Naive thymus-derived CD4-positive, alpha-beta T cell (primary cell): ENCODE data around the gene TMEM219. TPM values are rescaled to one million over a fixed set of nuclear protein-coding genes. Genes with fewer than 3 reads are reported as not detected.
A peak's percentile ranks its signal among the peaks of the same experiment; 100 is the strongest.

Source experiments
- ATAC-seq: fragments of 150-1000 bp; cut with Tn5 transposase; 2 replicates; pipeline ENCODE4 v1.10.0; 2021; ENCODE audit warnings: mild to moderate bottlenecking, moderate library complexity
- CTCF ChIA-PET: fragments of 350-600 bp; sonication (Branson Sonifier 250); formaldehyde crosslinking; loops from one replicate; lab custom pipeline; 2021; ENCODE audit warnings: antibody characterized with exemption; lab: Charles Lee
- POLR2A ChIA-PET: fragments of 350-600 bp; sonication (Branson Sonifier 250); formaldehyde crosslinking; loops from one replicate; lab custom pipeline; 2021; ENCODE audit warnings: antibody characterized with exemption, inconsistent platforms; lab: Charles Lee
- DNase-seq, 9 donors: peaks; one replicate each; pipeline versions ENCODE4 v3.0.0 to v3.0.0-alpha.2; 2020 to 2022; ENCODE audit warnings: mixed read lengths in 1 of 9
- H3K27ac ChIP-seq: one replicate; pipeline ENCODE4 v1.7.0; 2013; ENCODE audit warnings: mild to moderate bottlenecking, low read depth, low read length, moderate library complexity
- H3K27me3 ChIP-seq, 2 donors: one replicate each; pipeline ENCODE4 v1.7.0; 2013; ENCODE audit warnings: low read length in 2 of 2, mild to moderate bottlenecking in 2 of 2, moderate library complexity in 2 of 2; ENCODE audit not compliant: control insufficient read depth in 2 of 2, insufficient read depth in 2 of 2
- H3K36me3 ChIP-seq, 3 experiments: 1 replicate in 2 of 3; 2 replicates in 1 of 3; pipeline ENCODE4 v1.7.0; 2013; ENCODE audit warnings: low read length in 3 of 3, mild to moderate bottlenecking in 3 of 3, moderate library complexity in 1 of 3; ENCODE audit not compliant: insufficient read depth in 3 of 3, control insufficient read depth in 2 of 3
- H3K4me1 ChIP-seq, 2 donors: one replicate each; pipeline ENCODE4 v1.7.0; 2013; ENCODE audit warnings: low read length in 2 of 2, mild to moderate bottlenecking in 2 of 2, moderate library complexity in 1 of 2; ENCODE audit not compliant: control insufficient read depth in 2 of 2, insufficient read depth in 2 of 2
- H3K4me3 ChIP-seq: 2 replicates; pipeline ENCODE4 v1.7.0; 2013; ENCODE audit warnings: mild to moderate bottlenecking, low read length
- H3K9me3 ChIP-seq, 3 experiments: 1 replicate in 2 of 3; 2 replicates in 1 of 3; pipeline ENCODE4 v1.7.0; 2013; ENCODE audit warnings: low read length in 3 of 3; ENCODE audit not compliant: control insufficient read depth in 2 of 3
- H3K27ac Mint-ChIP-seq, 9 donors: one replicate each; pipeline ENCODE4 v1.8.0; 2020 to 2022; ENCODE audit warnings: mixed read lengths in 9 of 9, mild to moderate bottlenecking in 8 of 9, moderate library complexity in 5 of 9, inconsistent platforms in 2 of 9
- H3K27me3 Mint-ChIP-seq, 5 donors: one replicate each; pipeline ENCODE4 v1.8.0; 2021 to 2022; ENCODE audit warnings: mixed read lengths in 5 of 5, mild to moderate bottlenecking in 1 of 5
- H3K36me3 Mint-ChIP-seq, 5 donors: one replicate each; pipeline ENCODE4 v1.8.0; 2020 to 2022; ENCODE audit warnings: mixed read lengths in 5 of 5, mild to moderate bottlenecking in 3 of 5, inconsistent platforms in 1 of 5
- H3K4me1 Mint-ChIP-seq, 7 donors: one replicate each; pipeline ENCODE4 v1.8.0; 2020 to 2022; ENCODE audit warnings: mixed read lengths in 7 of 7, mild to moderate bottlenecking in 3 of 7, inconsistent platforms in 1 of 7
- H3K4me3 Mint-ChIP-seq, 10 donors: one replicate each; pipeline ENCODE4 v1.8.0; 2020 to 2022; ENCODE audit warnings: mild to moderate bottlenecking in 10 of 10, mixed read lengths in 10 of 10, moderate library complexity in 6 of 10, inconsistent platforms in 2 of 10
- H3K9me3 Mint-ChIP-seq, 11 donors: one replicate each; pipeline ENCODE4 v1.8.0; 2020 to 2022; ENCODE audit warnings: mixed read lengths in 11 of 11, mild to moderate bottlenecking in 4 of 11, inconsistent platforms in 1 of 11, moderate library complexity in 1 of 11
- intact Hi-C, 2 donors: fragments of 100-400 bp; cut with micrococcal nuclease; formaldehyde crosslinking; loops; one replicate each; pipeline ENCODE4 v1.15.1; 2023
- polyA plus RNA-seq, 2 donors: library from polyadenylated mRNA; unstranded; fragments of 300-500 nt; fragmentation: Illumina TruSeq; gene quantifications; one replicate each; pipeline ENCODE4 v1.2.3, GENCODE V29; 2021
- total RNA-seq, 6 experiments: library from RNA in 5 of 6; stranded (reverse) in 5 of 6; gene quantifications; 1 replicate in 5 of 6; 2 replicates in 1 of 6; pipeline ENCODE4 v1.2.3 and lab custom pipeline; 2021 to 2026

The TMEM219 gene
- total and polyA plus RNA-seq, 7 experiments from 2014 or later, result 64.3 to 212 (median 85.1) TPM

DNA sequence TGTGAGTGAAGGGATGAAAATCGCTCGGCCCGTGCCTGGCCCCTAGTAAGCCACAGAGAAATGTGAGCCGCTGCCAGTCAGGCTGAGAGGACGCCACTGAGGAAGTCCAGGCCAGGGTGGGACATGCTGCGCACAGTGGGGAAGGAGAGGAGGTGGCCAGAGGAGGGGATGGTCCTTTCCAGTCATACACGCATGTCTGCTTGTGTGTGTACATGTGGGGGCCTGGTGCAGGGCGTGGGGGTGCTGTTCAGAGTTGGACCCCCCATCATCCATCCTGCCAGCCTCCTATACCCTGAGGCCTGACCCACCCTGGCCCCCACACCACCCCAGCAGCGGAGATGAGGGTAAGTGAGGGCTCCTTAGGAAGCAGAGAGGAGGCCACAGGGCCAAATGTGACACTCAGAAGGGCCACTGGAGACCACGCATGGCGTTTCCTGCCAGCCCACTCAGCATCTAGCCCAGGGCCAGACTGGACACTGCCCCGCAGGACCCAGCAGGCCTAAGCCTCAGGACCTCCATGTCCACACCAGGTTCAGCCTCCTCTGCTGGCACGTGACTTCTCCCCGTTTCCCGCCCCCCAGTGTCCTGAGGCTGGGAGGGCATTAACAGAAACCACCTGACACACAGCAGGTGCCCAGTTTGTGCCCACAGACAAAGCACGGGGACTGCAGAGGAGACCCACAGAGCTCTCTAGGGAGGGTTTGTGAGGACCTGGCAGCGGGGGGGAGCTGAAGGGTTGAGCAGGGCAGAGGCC lies 42.0 kb downstream of the TMEM219 start:
- no peaks in the 10 kb centered on the region for H3K27me3 ChIP-seq
- ATAC-seq (no peak), DNase-seq (no peak)
- ChIA-PET CTCF (interaction anchor here (0.8 to 3.8 kb wide), 3 partner anchors 31 to 312 kb away, joined by 3 to 10 read pairs (median 10); no protein-coding TSS in a partner anchor), POLR2A (interaction anchor here (1.1 to 3.1 kb wide), 3 partner anchors 8 to 302 kb away, joined by 3 to 10 read pairs (median 3); partner anchors contain the start of genes HIRIP3 and INO80E)
- no peaks in the 10 kb centered on the region for H3K4me1 ChIP-seq
- H3K4me1 Mint-ChIP-seq, result peaks cover 0 to 14% (median 9%) of the 10 kb centered on the region in 7 donors
- H3K4me3 Mint-ChIP-seq, result no peak overlapping the region
- H3K36me3 ChIP-seq, result peaks cover 0 to 48% (median 0%) of the 10 kb centered on the region in 3 experiments
- no peaks in the 10 kb centered on the region for H3K9me3 Mint-ChIP-seq
- peaks cover 0 to 5% (median 0%) of the 10 kb centered on the region in 5 donors for H3K27me3 Mint-ChIP-seq
- no peaks in the 10 kb centered on the region for H3K9me3 ChIP-seq
- H3K27ac Mint-ChIP-seq, result peak overlapping the region in 4 of 9 donors; percentile 5 to 82 (median 39)
- H3K4me3 ChIP-seq, result no peak overlapping the region
- intact Hi-C loops, result loop anchor here in 1 of 2 donors (2.0 kb wide), 2 partner anchors 77 to 141 kb away; partner anchors contain the start of genes CDIPT and KCTD13
- no peak overlapping the region for H3K27ac ChIP-seq
- H3K36me3 Mint-ChIP-seq, result peaks cover 0 to 13% (median 4%) of the 10 kb centered on the region in 5 donors

DNA sequence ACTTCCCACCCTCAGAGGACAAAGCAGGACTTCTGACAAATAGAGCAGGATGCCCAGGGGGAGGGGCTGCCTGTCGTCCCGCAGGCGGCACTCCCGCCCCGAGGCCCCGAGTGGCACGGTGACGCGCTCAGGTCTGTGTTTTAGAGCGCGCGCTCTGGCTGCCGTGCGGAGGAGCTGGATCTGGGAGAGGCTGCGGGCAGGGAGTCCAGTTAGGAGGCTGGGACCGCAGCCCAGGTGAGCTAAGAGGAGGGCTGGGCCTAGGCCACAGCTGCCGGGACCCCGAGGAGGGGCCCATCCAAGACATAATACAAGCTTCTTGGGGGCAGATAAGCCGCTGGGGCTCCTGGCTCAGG lies 42.5 kb downstream of the TMEM219 start:
- H3K36me3 ChIP-seq, result peaks cover 0 to 44% (median 0%) of the 10 kb centered on the region in 3 experiments
- CTCF ChIA-PET, result interaction anchor here (0.6 to 3.8 kb wide), 5 partner anchors 31 to 313 kb away, joined by 3 to 10 read pairs (median 3); no protein-coding TSS in a partner anchor
- DNase-seq, result no peak
- ATAC-seq, result no peak
- H3K27ac ChIP-seq, result no peak overlapping the region
- POLR2A ChIA-PET, result interaction anchor here (1.1 to 3.1 kb wide), 3 partner anchors 8 to 303 kb away, joined by 3 to 10 read pairs (median 3); partner anchors contain the start of genes HIRIP3 and INO80E
- no peaks in the 10 kb centered on the region for H3K9me3 Mint-ChIP-seq
- H3K9me3 ChIP-seq, result no peaks in the 10 kb centered on the region
- peak overlapping the region in 2 of 9 donors; percentile 30 to 82 for H3K27ac Mint-ChIP-seq
- H3K27me3 Mint-ChIP-seq, result peaks cover 0 to 9% (median 0%) of the 10 kb centered on the region in 5 donors
- intact Hi-C loops, result loop anchor here in 1 of 2 donors (2.0 kb wide), 2 partner anchors 78 to 142 kb away; partner anchors contain the start of genes CDIPT and KCTD13
- H3K4me3 Mint-ChIP-seq, result no peak overlapping the region
- H3K4me1 Mint-ChIP-seq, result peaks cover 0 to 10% (median 6%) of the 10 kb centered on the region in 7 donors
- H3K4me3 ChIP-seq, result no peak overlapping the region
- no peaks in the 10 kb centered on the region for H3K27me3 ChIP-seq
- peaks cover 0 to 10% (median 3%) of the 10 kb centered on the region in 5 donors for H3K36me3 Mint-ChIP-seq
- no peaks in the 10 kb centered on the region for H3K4me1 ChIP-seq

DNA sequence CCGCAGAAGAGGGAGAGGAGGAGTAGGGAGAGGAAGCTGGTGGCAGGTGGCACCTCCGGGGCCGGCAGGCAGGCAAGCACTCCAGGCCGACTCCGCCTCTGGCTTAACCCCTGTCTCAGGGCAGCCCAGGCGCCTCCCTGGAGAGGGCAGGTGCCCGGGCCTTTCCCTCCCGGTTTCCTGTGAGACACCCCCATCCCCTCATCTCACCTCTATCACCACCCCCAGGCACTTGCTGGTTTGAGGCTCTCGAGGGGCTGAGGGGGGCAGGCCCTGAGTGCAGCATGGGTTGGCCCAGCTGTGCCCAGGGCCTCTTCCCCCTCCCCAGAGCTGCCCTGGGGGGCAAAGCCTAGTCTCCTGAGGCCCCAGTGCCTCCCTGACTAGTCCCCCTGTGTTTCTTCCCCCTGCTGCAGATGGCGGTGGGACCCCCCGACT lies 42.9 kb downstream of the TMEM219 start:
- Histone ChIP-seq H3K27me3 (no peaks in the 10 kb centered on the region), H3K9me3 (no peaks in the 10 kb centered on the region), H3K36me3 (peaks cover 0 to 40% (median 0%) of the 10 kb centered on the region in 3 experiments), H3K4me3 (no peak overlapping the region), H3K27ac (no peak overlapping the region), H3K4me1 (no peaks in the 10 kb centered on the region)
- H3K27ac Mint-ChIP-seq, result peak overlapping the region in 1 of 9 donors; percentile 28
- peaks cover 0 to 13% (median 0%) of the 10 kb centered on the region in 5 donors for H3K27me3 Mint-ChIP-seq
- H3K36me3 Mint-ChIP-seq, result peaks cover 0 to 10% (median 0%) of the 10 kb centered on the region in 5 donors
- no peak overlapping the region for H3K4me3 Mint-ChIP-seq
- intact Hi-C loops, result loop anchor here (1.0 to 2.0 kb wide), 5 partner anchors 78 to 313 kb away; partner anchors contain the start of genes CDIPT (in 2 of the 2) and KCTD13 (in 1 of the 2)
- peaks cover 0 to 6% (median 2%) of the 10 kb centered on the region in 7 donors for H3K4me1 Mint-ChIP-seq
- ChIA-PET CTCF (interaction anchor here (0.6 to 3.8 kb wide), 8 partner anchors 32 to 855 kb away, joined by 3 to 10 read pairs (median 3); no protein-coding TSS in a partner anchor), POLR2A (interaction anchor here (1.1 to 3.1 kb wide), 3 partner anchors 9 to 303 kb away, joined by 3 to 10 read pairs (median 3); partner anchors contain the start of genes HIRIP3 and INO80E)
- ATAC-seq (no peak), DNase-seq (no peak)
- no peaks in the 10 kb centered on the region for H3K9me3 Mint-ChIP-seq

DNA sequence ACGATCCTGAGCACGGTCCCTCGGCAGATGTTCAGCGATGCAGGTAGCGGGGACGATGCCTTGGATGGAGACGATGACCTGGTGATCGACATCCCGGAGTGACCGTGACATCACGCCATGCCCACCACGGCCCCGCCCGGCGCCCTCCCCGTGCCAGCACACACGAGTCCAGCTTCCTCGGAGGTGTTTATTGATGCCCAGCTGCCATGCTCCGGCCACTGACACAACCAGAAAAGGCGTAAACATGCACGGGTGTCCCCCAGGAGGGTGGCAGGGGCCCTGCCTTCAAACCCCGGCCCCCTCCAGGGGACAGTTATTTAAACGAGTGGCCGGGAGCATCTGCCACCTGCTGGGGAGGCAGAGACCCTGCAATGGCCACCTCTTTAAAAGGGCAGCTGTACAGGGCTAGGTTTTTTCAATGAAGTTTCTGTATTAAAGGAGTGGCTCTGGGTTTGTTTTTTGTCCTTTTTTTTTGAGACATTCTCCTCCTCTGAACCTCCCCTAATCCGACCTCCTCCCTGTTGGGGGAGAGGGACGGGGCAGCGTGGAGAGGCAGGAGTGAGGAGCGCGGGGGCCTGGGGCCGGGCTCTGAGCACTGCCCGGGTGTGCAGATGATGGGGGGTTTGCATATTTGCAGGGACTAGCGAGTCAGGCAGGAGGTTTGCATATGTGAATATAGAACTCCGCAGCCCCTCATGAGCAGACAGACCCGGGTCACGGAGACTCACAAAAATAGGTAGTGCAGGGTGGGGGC lies 43.6 kb downstream of the TMEM219 start:
- H3K4me3 Mint-ChIP-seq, result no peak overlapping the region
- ChIA-PET POLR2A (interaction anchor here (0.6 to 3.1 kb wide), 3 partner anchors 10 to 573 kb away, joined by 3 to 10 read pairs (median 4); partner anchors contain the start of genes HIRIP3 and INO80E), CTCF (interaction anchor here (0.7 to 3.8 kb wide), 6 partner anchors 196 to 854 kb away, joined by 3 to 10 read pairs (median 6); no protein-coding TSS in a partner anchor)
- intact Hi-C loops, result loop anchor here (1.0 to 2.0 kb wide), 5 partner anchors 79 to 313 kb away; partner anchors contain the start of genes CDIPT (in 2 of the 2) and KCTD13 (in 1 of the 2)
- Histone ChIP-seq H3K4me1 (peaks cover 4 to 6% of the 10 kb centered on the region in 2 donors), H3K9me3 (no peaks in the 10 kb centered on the region), H3K4me3 (no peak overlapping the region), H3K27ac (no peak overlapping the region), H3K27me3 (peaks cover 0 to 4% of the 10 kb centered on the region in 2 donors), H3K36me3 (peaks cover 0 to 34% (median 0%) of the 10 kb centered on the region in 3 experiments)
- peaks cover 0 to 9% (median 4%) of the 10 kb centered on the region in 7 donors for H3K4me1 Mint-ChIP-seq
- peak overlapping the region in 1 of 9 donors; percentile 48 for H3K27ac Mint-ChIP-seq
- peak in 7 of 9 donors; percentile 30 to 48 (median 43) for DNase-seq
- peaks cover 0 to 10% (median 0%) of the 10 kb centered on the region in 5 donors for H3K36me3 Mint-ChIP-seq
- no peaks in the 10 kb centered on the region for H3K9me3 Mint-ChIP-seq
- peaks cover 0 to 19% (median 0%) of the 10 kb centered on the region in 5 donors for H3K27me3 Mint-ChIP-seq
- ATAC-seq, result peak; percentile 76

DNA sequence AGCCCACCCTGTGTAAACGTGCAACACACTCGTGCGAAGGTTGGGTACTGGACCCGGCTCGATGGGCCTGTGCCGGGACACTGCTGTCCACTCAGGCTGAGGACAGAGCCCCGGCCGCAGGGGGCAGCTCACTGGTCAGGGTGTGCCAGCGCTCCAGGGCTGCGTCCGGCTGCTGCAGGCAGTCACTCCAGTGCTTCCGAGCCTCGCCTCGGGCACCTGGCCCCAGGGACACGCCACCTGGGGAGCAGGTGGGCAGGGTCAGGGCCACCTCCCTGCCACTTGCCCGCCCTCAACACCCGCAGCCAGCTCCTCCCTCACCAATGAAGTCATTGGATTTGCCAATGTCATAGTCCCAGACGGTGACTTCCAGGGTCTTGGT lies 44.2 kb downstream of the TMEM219 start:
- CTCF ChIA-PET, result interaction anchor here (2.9 to 3.8 kb wide), 2 partner anchors 305 to 315 kb away, joined by 10 read pairs; no protein-coding TSS in a partner anchor
- Histone ChIP-seq H3K4me3 (no peak overlapping the region), H3K27me3 (peaks cover 0 to 4% of the 10 kb centered on the region in 2 donors), H3K4me1 (peaks cover 6 to 8% of the 10 kb centered on the region in 2 donors), H3K9me3 (no peaks in the 10 kb centered on the region), H3K27ac (no peak overlapping the region), H3K36me3 (peaks cover 0 to 29% (median 0%) of the 10 kb centered on the region in 3 experiments)
- no peak for ATAC-seq
- Mint-ChIP-seq H3K9me3 (no peaks in the 10 kb centered on the region), H3K4me1 (peaks cover 0 to 9% (median 4%) of the 10 kb centered on the region in 7 donors), H3K27me3 (peaks cover 0 to 20% (median 0%) of the 10 kb centered on the region in 5 donors), H3K27ac (peak overlapping the region in 1 of 9 donors; percentile 39), H3K4me3 (no peak overlapping the region), H3K36me3 (peaks cover 0 to 10% (median 0%) of the 10 kb centered on the region in 5 donors)
- POLR2A ChIA-PET, result interaction anchor here (0.6 to 3.1 kb wide), 3 partner anchors 10 to 572 kb away, joined by 3 to 10 read pairs (median 4); partner anchors contain the start of genes HIRIP3 and INO80E
- no peak for DNase-seq
- intact Hi-C loops, result no loop called here
